Stimulated activated CD4-positive, alpha-beta T cell treated with anti-CD3 and anti-CD28 coated beads, Interleukin-1b, Interleukin-23, amount 100 ng/mL, for 1 hour (primary cell): ENCODE measurements around the gene TUFT1.

Source experiments
- DNase-seq, 2 donors: peaks; one replicate each; pipeline ENCODE4 v3.0.0-alpha.2; 2020; ENCODE audit warnings: low read depth in 2 of 2

Gene TUFT1

GRCh38 chr1:151537112-151537511 lies 3.0 kb upstream of the TUFT1 start:
- no peak for DNase-seq

GRCh38 chr1:151539321-151540020 lies 638 bp upstream of the TUFT1 start:
- DNase-seq: no peak

GRCh38 chr1:151540982-151541377 lies 871 bp downstream of the TUFT1 start:
- DNase-seq: no peak

- no peak for DNase-seq
Measured at GRCh38 chr1:151541752-151542151, 1.6 kb downstream of the TUFT1 start.

DNA sequence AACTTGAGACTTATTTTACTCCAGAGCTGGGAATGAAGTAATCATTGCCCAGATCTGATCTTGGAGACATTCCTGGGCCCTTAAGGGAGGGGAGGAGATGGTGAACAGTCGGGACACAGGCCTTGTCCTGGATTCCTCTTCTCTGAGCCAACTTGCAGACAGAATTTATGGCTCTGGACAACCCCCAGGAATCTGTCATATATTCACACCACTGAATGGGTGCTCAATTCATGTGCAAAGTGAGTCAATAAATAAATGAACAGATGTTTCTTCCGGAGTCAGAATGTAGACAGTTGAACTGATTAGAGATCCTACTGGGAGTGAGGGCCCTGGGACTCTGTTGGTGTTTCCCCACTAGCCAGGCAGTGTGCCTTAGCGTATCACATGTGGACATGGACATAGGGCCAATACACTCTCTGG lies 2.6 kb downstream of the TUFT1 start:
- no peak for DNase-seq

DNA sequence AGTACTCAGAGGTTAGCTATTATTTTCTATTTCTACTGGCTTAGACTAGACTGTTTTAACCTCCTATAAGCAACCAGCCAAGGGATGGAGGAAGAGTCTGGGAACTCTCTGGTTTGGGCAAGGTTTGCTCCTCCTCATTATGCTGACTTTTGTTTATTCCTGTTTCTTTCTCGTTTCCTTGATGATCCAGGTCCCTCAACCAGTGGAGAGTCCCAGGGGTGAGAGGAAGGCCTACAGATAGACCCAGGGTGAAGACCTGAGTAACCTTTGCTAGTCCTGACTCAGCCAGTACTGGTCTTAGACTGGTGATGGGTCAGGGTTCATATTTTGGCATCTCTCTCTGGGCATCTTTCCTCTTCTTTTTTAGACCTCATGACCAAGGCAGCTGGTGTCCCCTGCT lies 5.4 kb downstream of the TUFT1 start:
- DNase-seq: no peak

GRCh38 chr1:151546011-151546925 lies 6.2 kb downstream of the TUFT1 start:
- no peak for DNase-seq

GRCh38 chr1:151547119-151547899 lies 7.2 kb downstream of the TUFT1 start:
- no peak for DNase-seq

GRCh38 chr1:151547900-151548230 lies 7.8 kb downstream of the TUFT1 start:
- DNase-seq: no peak

GRCh38 chr1:151549199-151549598 lies 9.1 kb downstream of the TUFT1 start:
- DNase-seq: no peak

- DNase-seq: no peak
Measured at GRCh38 chr1:151553659-151554058, 13.6 kb downstream of the TUFT1 start.

- no peak for DNase-seq
Measured at GRCh38 chr1:151556052-151556451, 15.9 kb downstream of the TUFT1 start.

DNA sequence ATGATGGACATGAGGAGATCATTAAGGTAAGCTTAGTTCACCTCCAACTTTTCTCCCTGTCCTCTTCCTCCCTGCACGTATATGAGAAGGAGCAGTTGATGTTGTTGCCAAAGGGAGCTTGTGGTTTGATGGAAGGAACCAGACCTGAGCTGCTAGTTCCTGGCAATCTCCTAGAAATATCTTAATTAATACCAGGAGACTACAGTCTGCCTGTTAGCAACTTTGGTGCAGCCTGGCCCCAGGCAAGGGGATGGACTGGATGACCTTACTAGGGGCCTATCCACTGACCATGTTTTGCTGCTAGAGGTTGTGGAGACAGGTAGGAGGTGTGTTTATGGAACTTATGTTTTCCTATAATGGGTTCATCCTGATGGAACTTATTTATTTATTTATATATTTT lies 22.6 kb downstream of the TUFT1 start:
- DNase-seq: no peak

GRCh38 chr1:151563376-151563775 lies 23.3 kb downstream of the TUFT1 start:
- no peak for DNase-seq

DNA sequence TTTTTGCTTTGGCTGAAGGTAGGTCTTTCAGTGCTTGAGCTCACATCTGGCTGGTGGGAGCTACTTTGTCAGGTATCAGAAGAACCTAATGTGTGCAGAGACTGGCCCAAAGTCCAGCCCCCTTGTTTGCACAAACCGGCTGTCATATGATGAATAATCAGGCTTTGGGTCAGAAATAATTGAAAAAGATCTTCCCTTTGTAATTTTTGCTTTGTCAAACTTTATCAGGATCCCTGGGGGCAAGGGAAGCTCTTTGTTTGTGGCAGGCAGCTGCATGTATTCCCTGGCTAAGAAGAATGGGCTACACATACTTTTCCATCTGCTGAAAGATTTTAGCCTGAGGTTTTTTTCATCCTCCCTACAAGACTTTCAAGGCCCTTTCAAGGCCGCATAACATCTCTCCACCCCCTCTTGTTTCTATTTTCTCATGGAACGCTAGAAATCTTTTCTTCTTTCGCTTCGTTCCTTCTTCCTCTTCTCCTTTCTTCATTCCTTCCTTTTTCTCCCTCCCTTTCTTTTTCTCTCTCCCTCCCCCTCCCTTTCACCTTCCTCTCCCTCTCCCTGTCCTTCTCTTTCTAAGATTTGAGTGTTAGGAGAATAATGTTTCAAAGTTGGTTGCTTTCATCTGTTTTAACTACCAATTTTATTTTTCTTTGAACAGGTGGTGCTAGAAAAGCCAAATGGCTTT lies 25.5 kb downstream of the TUFT1 start:
- DNase-seq: no peak

DNA sequence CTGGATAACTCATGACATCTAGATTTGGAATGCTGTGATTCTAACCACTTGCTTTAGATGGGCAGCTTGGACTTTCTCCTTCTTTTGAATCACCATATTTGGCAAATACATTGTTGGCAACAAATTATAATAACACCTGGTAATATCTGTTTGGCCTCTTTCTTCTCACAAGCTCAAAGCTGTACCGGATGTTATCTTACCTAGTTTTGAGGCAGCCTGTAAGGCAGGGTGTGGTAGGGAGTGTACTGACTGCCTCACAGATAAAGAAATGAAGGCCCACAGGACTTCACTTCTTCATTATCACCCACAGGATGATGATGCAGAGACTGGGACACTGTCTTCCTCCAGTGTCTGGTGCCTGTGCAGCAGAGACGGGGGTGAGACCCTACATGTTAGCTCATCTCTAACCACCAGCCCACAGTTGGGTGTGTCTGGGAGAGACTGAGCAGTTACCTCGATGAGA lies 28.5 kb downstream of the TUFT1 start:
- no peak for DNase-seq

DNA sequence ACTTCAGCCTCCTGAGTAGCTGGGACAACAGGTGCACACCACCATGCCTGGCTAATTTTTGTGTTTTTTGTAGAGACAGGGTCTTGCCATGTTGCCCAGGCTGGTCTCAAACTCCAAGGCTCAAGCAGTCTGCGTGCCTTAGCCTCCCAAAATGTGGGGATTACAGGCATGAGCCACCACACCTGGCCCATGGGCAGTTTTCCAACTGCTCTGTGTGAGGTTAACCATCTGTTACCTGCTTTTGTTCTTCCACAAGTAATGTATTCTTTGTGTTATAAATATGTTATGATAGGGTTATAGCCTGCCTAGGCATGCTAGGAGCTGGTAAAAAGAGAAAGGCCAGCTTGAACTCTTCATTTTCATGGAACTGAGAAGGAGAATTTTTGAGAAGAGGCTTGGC lies 30.7 kb downstream of the TUFT1 start:
- no peak for DNase-seq

DNA sequence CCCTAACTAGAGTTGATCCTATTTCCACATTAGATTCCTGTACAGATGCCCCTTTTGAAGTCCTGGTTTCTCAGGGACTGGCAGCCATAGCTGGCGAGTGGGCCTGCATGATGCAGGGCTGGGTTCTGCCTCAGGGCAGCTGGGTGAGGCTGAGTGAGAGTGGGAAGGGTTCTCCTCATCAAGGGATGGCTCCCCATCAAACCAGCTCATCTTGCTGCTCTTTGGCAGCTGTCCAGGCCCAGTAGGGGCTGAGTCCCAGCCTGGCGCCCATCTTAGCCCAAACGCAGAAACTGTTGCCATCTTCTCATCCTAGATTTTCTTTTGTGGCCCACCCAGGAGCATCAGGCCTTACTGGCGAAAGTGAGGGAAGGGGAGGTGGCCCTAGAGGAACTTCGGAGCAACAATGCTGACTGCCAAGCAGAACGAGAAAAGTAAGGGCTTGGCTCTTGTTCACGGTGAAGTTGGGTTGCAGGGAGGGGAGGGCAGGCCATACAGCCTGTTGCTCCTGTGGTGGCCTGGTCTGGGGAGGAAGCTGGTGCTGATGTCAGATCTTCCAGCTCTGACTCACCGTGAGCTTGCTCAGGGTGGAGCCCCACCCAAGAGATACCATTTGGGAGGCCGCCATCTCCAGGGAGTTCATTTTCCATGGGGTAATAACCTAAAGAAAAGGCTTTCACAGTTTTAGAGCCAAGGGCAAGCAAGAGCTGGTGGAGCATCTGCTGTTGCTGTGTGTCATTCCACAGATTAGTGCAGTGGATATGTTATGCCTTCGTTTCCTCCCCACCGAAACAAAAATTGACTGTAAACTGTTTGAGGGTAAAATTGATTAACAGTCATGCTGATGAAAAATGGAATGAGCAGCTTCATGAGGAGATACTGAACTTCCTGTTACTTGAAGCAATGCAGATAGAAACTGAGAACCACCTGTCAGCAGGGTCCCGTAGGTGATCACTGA lies 34.7 kb downstream of the TUFT1 start:
- DNase-seq: no peak

GRCh38 chr1:151577173-151577572 lies 37.1 kb downstream of the TUFT1 start:
- no peak for DNase-seq

DNA sequence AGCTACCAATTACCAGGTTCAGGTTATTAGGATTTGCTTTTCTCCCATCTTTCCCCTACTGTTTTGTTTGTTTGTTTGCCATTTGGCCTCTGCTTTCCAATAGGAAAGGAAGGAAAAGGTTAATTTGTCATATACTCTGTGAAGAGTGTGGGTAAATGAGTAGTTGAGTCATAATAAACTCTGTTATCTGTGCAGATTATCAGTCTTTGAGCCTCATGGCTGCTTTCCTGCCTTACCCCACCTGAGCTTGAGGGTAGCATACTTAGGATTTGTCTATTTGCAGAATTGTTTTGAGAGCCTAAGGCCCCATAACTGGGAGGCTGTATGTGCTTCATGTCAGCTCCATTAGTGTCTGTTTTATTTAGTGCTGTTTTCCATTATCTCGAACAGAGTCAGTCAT lies 38.8 kb downstream of the TUFT1 start:
- DNase-seq: no peak
